Measurements from ENCODE around the gene SASH1.

SASH1 gene

GRCh38 chr6:148451690-148452089 lies 109.1 kb downstream of the SASH1 start:
- Histone ChIP-seq H3K36me3 (ENCODE audit: control insufficient read depth in 1 of 2, insufficient read depth in 2 of 2, low read length in 2 of 2) (peaks cover 0 to 8% of the 10 kb centered on the region in 2 donors), H3K27me3 (ENCODE audit: low read depth, low read length) (no peaks in the 10 kb centered on the region), H3K9me3 (ENCODE audit: control insufficient read depth in 1 of 2, low read length in 2 of 2) (no peaks in the 10 kb centered on the region), H3K4me1 (ENCODE audit: control insufficient read depth in 1 of 2, insufficient read depth in 2 of 2, low read length in 2 of 2) (no peaks in the 10 kb centered on the region), H3K4me3 (ENCODE audit: low read depth in 1 of 2, low read length in 2 of 2) (no peak overlapping the region), H3K27ac (ENCODE audit: low read length) (no peak overlapping the region)

DNA sequence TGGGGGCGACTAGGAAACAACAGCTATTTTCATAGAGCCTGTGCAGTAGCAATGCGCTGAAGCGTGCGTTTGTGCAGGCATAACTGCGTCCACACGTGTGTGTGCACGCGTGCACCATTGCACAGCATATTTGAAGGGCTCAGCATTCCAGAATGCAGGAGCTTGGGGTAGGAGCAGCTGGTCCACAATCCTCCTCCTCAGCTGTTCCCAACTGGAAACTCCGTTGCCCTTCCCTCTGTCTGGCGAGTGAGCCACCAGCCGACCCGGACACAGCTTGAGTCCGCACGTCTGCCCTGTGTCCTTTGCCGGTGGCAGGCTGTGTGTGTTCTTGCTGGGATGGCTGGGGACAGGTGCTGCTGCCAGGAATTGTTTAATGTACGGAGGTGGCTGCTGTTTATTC lies 110.2 kb downstream of the SASH1 start:
- no peaks in the 10 kb centered on the region for H3K27me3 ChIP-seq (ENCODE audit: low read depth, low read length)
- no peak overlapping the region for H3K4me3 ChIP-seq (ENCODE audit: low read depth in 1 of 2, low read length in 2 of 2)
- H3K4me1 ChIP-seq (ENCODE audit: control insufficient read depth in 1 of 2, insufficient read depth in 2 of 2, low read length in 2 of 2): no peaks in the 10 kb centered on the region
- H3K27ac ChIP-seq (ENCODE audit: low read length): no peak overlapping the region
- no peaks in the 10 kb centered on the region for H3K9me3 ChIP-seq (ENCODE audit: control insufficient read depth in 1 of 2, low read length in 2 of 2)
- peaks cover 0 to 8% of the 10 kb centered on the region in 2 donors for H3K36me3 ChIP-seq (ENCODE audit: control insufficient read depth in 1 of 2, insufficient read depth in 2 of 2, low read length in 2 of 2)

GRCh38 chr6:148453906-148454305 lies 111.3 kb downstream of the SASH1 start:
- Histone ChIP-seq H3K9me3 (ENCODE audit: control insufficient read depth in 1 of 2, low read length in 2 of 2) (no peaks in the 10 kb centered on the region), H3K36me3 (ENCODE audit: control insufficient read depth in 1 of 2, insufficient read depth in 2 of 2, low read length in 2 of 2) (peaks cover 0 to 8% of the 10 kb centered on the region in 2 donors), H3K4me3 (ENCODE audit: low read depth in 1 of 2, low read length in 2 of 2) (no peak overlapping the region), H3K4me1 (ENCODE audit: control insufficient read depth in 1 of 2, insufficient read depth in 2 of 2, low read length in 2 of 2) (no peaks in the 10 kb centered on the region), H3K27me3 (ENCODE audit: low read depth, low read length) (no peaks in the 10 kb centered on the region), H3K27ac (ENCODE audit: low read length) (no peak overlapping the region)

- H3K4me1 ChIP-seq (ENCODE audit: control insufficient read depth in 1 of 2, insufficient read depth in 2 of 2, low read length in 2 of 2): no peaks in the 10 kb centered on the region
- no peak overlapping the region for H3K27ac ChIP-seq (ENCODE audit: low read length)
- no peak overlapping the region for H3K4me3 ChIP-seq (ENCODE audit: low read depth in 1 of 2, low read length in 2 of 2)
- H3K9me3 ChIP-seq (ENCODE audit: control insufficient read depth in 1 of 2, low read length in 2 of 2): no peaks in the 10 kb centered on the region
- no peaks in the 10 kb centered on the region for H3K27me3 ChIP-seq (ENCODE audit: low read depth, low read length)
- H3K36me3 ChIP-seq (ENCODE audit: control insufficient read depth in 1 of 2, insufficient read depth in 2 of 2, low read length in 2 of 2): peaks cover 0 to 8% of the 10 kb centered on the region in 2 donors
Measured at GRCh38 chr6:148455225-148455624, 112.6 kb downstream of the SASH1 start.

GRCh38 chr6:148455674-148456558 lies 113.3 kb downstream of the SASH1 start:
- Histone ChIP-seq H3K9me3 (ENCODE audit: control insufficient read depth in 1 of 2, low read length in 2 of 2) (no peaks in the 10 kb centered on the region), H3K4me3 (ENCODE audit: low read depth in 1 of 2, low read length in 2 of 2) (no peak overlapping the region), H3K36me3 (ENCODE audit: control insufficient read depth in 1 of 2, insufficient read depth in 2 of 2, low read length in 2 of 2) (peaks cover 0 to 8% of the 10 kb centered on the region in 2 donors), H3K4me1 (ENCODE audit: control insufficient read depth in 1 of 2, insufficient read depth in 2 of 2, low read length in 2 of 2) (peaks cover 0 to 4% of the 10 kb centered on the region in 2 donors), H3K27me3 (ENCODE audit: low read depth, low read length) (no peaks in the 10 kb centered on the region), H3K27ac (ENCODE audit: low read length) (no peak overlapping the region)

GRCh38 chr6:148457137-148457842 lies 114.7 kb downstream of the SASH1 start:
- Histone ChIP-seq H3K27ac (ENCODE audit: low read length) (no peak overlapping the region), H3K9me3 (ENCODE audit: control insufficient read depth in 1 of 2, low read length in 2 of 2) (no peaks in the 10 kb centered on the region), H3K4me3 (ENCODE audit: low read depth in 1 of 2, low read length in 2 of 2) (no peak overlapping the region), H3K36me3 (ENCODE audit: control insufficient read depth in 1 of 2, insufficient read depth in 2 of 2, low read length in 2 of 2) (peaks cover 0 to 8% of the 10 kb centered on the region in 2 donors), H3K27me3 (ENCODE audit: low read depth, low read length) (no peaks in the 10 kb centered on the region), H3K4me1 (ENCODE audit: control insufficient read depth in 1 of 2, insufficient read depth in 2 of 2, low read length in 2 of 2) (peaks cover 7 to 13% of the 10 kb centered on the region in 2 donors)

DNA sequence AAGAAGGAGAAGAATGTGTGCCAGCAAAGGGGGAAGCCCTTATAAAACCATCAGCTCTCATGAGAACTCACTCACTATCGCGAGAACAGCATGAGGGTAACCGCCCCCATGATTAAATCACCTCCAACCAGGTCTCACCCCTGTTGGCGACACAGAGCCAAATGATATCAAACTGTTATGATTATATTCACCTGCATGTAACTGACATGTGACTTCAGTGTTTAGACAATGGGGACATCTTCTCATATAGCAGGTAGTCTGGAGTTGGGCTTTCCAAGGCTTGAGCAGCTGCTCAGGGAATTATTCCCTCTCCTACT lies 115.2 kb downstream of the SASH1 start:
- H3K9me3 ChIP-seq (ENCODE audit: control insufficient read depth in 1 of 2, low read length in 2 of 2): no peaks in the 10 kb centered on the region
- H3K27ac ChIP-seq (ENCODE audit: low read length): no peak overlapping the region
- no peak overlapping the region for H3K4me3 ChIP-seq (ENCODE audit: low read depth in 1 of 2, low read length in 2 of 2)
- H3K27me3 ChIP-seq (ENCODE audit: low read depth, low read length): no peaks in the 10 kb centered on the region
- peaks cover 12 to 13% of the 10 kb centered on the region in 2 donors for H3K4me1 ChIP-seq (ENCODE audit: control insufficient read depth in 1 of 2, insufficient read depth in 2 of 2, low read length in 2 of 2)
- H3K36me3 ChIP-seq (ENCODE audit: control insufficient read depth in 1 of 2, insufficient read depth in 2 of 2, low read length in 2 of 2): peaks cover 0 to 8% of the 10 kb centered on the region in 2 donors

DNA sequence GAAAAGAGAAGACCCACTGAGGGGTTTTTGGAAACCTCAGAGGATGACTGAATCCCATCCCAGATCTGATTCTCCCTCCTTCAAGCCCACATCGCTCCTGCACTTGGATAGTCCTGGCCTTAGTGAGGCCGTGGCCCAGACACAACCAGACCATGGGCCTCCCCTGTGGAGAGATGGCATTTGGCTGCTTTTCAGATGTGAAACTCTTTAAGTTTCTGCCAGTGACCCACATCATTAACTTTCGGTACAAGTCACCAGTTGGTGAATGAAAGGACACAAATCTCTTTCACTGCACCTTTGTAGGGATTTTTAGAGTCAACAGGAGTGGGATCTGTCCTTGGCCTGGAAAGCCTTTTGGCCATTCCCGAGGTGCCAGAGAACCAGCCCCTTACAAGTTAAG lies 116.6 kb downstream of the SASH1 start:
- no peak overlapping the region for H3K27ac ChIP-seq (ENCODE audit: low read length)
- H3K4me3 ChIP-seq (ENCODE audit: low read depth in 1 of 2, low read length in 2 of 2): no peak overlapping the region
- peaks cover 0 to 7% of the 10 kb centered on the region in 2 donors for H3K36me3 ChIP-seq (ENCODE audit: control insufficient read depth in 1 of 2, insufficient read depth in 2 of 2, low read length in 2 of 2)
- H3K4me1 ChIP-seq (ENCODE audit: control insufficient read depth in 1 of 2, insufficient read depth in 2 of 2, low read length in 2 of 2): peaks cover 13% of the 10 kb centered on the region in 2 donors
- no peaks in the 10 kb centered on the region for H3K27me3 ChIP-seq (ENCODE audit: low read depth, low read length)
- H3K9me3 ChIP-seq (ENCODE audit: control insufficient read depth in 1 of 2, low read length in 2 of 2): no peaks in the 10 kb centered on the region

- no peaks in the 10 kb centered on the region for H3K36me3 ChIP-seq (ENCODE audit: control insufficient read depth in 1 of 2, insufficient read depth in 2 of 2, low read length in 2 of 2)
- no peak overlapping the region for H3K27ac ChIP-seq (ENCODE audit: low read length)
- peaks cover 13 to 24% of the 10 kb centered on the region in 2 donors for H3K4me1 ChIP-seq (ENCODE audit: control insufficient read depth in 1 of 2, insufficient read depth in 2 of 2, low read length in 2 of 2)
- H3K9me3 ChIP-seq (ENCODE audit: control insufficient read depth in 1 of 2, low read length in 2 of 2): no peaks in the 10 kb centered on the region
- H3K27me3 ChIP-seq (ENCODE audit: low read depth, low read length): no peaks in the 10 kb centered on the region
- H3K4me3 ChIP-seq (ENCODE audit: low read depth in 1 of 2, low read length in 2 of 2): no peak overlapping the region
Measured at GRCh38 chr6:148460876-148461646, 118.4 kb downstream of the SASH1 start.

- H3K36me3 ChIP-seq (ENCODE audit: control insufficient read depth in 1 of 2, insufficient read depth in 2 of 2, low read length in 2 of 2): no peaks in the 10 kb centered on the region
- peaks cover 13 to 29% of the 10 kb centered on the region in 2 donors for H3K4me1 ChIP-seq (ENCODE audit: control insufficient read depth in 1 of 2, insufficient read depth in 2 of 2, low read length in 2 of 2)
- peak overlapping the region; percentile 16 for H3K27ac ChIP-seq (ENCODE audit: low read length)
- no peaks in the 10 kb centered on the region for H3K9me3 ChIP-seq (ENCODE audit: control insufficient read depth in 1 of 2, low read length in 2 of 2)
- H3K4me3 ChIP-seq (ENCODE audit: low read depth in 1 of 2, low read length in 2 of 2): no peak overlapping the region
- no peaks in the 10 kb centered on the region for H3K27me3 ChIP-seq (ENCODE audit: low read depth, low read length)
Measured at GRCh38 chr6:148461986-148462577, 119.4 kb downstream of the SASH1 start.

- Histone ChIP-seq H3K9me3 (ENCODE audit: control insufficient read depth in 1 of 2, low read length in 2 of 2) (no peaks in the 10 kb centered on the region), H3K36me3 (ENCODE audit: control insufficient read depth in 1 of 2, insufficient read depth in 2 of 2, low read length in 2 of 2) (no peaks in the 10 kb centered on the region), H3K27ac (ENCODE audit: low read length) (no peak overlapping the region), H3K4me3 (ENCODE audit: low read depth in 1 of 2, low read length in 2 of 2) (no peak overlapping the region), H3K27me3 (ENCODE audit: low read depth, low read length) (no peaks in the 10 kb centered on the region), H3K4me1 (ENCODE audit: control insufficient read depth in 1 of 2, insufficient read depth in 2 of 2, low read length in 2 of 2) (peaks cover 13 to 29% of the 10 kb centered on the region in 2 donors)
Measured at GRCh38 chr6:148463671-148464070, 121.0 kb downstream of the SASH1 start.
